ENCODE data around the gene CLCNKA. TPM values are rescaled to one million over a fixed set of nuclear protein-coding genes. Genes with fewer than 3 reads are reported as not detected.
A peak's percentile ranks its signal among the peaks of the same experiment; 100 is the strongest.

CLCNKA gene
- total and polyA plus RNA-seq, 12 donors, result 0.18 to 52.5 (median 2.1) TPM

DNA sequence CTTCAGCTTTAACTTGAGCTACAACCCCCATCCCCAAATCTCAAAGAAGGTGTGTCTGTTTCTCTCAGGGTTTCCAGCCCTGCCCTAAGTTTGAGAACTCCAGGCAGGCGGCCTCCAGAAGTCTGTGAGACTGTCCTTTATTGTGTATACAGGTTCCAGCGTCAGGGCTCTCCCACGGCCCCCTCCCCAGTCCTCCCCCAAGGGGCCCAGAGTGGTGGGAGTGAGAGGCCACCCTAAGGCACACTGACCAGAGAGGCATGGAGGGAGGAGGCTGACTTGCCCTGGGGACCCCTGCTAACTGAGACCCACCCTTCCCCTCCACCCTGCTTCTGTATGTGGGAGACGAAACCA lies 8.0 kb upstream of the CLCNKA start:
- Histone ChIP-seq H3K4me1 (replicated peaks in 1 of 2) (peaks cover 65 to 66% of the 10 kb centered on the region in 2 donors), H3K4me3 (no peak overlapping the region), H3K9me3 (replicated peaks in 1 of 3) (no peaks in the 10 kb centered on the region), H3K36me3 (replicated peaks in 1 of 2) (no peaks in the 10 kb centered on the region), H3K27me3 (no peaks in the 10 kb centered on the region), H3K27ac (peak overlapping the region; percentile 1 to 97 (median 91))
- TF ChIP-seq, protein P1, sequence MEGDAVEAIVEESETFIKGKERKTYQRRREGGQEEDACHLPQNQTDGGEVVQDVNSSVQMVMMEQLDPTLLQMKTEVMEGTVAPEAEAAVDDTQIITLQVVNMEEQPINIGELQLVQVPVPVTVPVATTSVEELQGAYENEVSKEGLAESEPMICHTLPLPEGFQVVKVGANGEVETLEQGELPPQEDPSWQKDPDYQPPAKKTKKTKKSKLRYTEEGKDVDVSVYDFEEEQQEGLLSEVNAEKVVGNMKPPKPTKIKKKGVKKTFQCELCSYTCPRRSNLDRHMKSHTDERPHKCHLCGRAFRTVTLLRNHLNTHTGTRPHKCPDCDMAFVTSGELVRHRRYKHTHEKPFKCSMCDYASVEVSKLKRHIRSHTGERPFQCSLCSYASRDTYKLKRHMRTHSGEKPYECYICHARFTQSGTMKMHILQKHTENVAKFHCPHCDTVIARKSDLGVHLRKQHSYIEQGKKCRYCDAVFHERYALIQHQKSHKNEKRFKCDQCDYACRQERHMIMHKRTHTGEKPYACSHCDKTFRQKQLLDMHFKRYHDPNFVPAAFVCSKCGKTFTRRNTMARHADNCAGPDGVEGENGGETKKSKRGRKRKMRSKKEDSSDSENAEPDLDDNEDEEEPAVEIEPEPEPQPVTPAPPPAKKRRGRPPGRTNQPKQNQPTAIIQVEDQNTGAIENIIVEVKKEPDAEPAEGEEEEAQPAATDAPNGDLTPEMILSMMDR (IDR thresholded peaks at IDR 0.05), result no peak
- no peak for TF ChIP-seq POLR2A (IDR thresholded peaks at IDR 0.05)
- no peak for DNase-seq
- intact Hi-C loops (cut with DNase I), result loop anchor here in 1 of 2 donors (5.0 to 10.0 kb wide), 2 partner anchors 43 to 171 kb away; no protein-coding TSS in a partner anchor
- 50 to 73% (median 60%) methylated on average over 3 to 4 of the region's 4 CpGs for WGBS, 4 donors

DNA sequence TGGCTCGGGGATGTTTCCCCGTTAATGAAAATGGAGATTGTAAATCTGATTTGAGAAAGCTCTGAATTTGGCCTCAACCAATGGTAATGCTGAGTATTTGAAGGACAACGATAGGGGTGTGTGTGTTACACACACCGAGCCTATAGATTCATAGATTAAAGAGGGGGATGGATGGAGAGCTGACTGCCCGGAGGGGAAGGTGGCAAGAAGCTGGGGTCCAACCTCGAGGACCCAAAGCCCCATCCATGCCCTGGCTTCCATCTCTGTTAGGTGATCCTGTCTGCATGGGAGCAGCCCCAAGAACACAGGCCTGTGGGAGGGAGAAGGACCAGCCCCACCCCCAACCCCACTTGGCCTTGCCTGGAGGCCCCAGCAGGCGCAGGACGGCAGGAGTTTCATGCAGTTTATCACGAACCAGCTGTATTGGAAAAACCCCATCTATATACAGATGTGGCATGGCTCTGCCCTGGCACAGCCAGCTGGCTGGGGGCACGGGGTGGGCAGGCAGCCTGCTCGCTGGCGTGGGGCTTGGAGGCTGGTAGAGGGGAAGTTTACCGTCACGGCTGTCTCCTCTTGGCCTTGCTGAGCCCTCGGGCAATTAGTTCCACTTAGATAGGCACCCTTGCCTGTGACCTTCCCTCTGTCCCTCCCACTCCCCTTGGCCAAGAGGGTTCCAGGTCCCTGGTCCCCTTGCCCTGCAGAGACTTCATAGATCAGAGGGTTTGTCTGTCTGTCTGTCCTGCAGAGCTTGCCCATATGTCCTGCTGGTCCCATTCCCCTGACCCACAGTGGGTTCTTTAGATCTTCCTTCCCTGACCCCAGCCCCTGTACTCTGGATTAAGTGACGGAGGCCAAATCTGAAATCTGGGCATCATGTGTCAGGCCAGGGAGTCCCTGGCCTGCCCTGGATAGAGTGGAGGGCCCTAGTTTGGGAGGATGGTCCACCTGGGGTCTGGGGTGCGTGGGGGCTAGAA lies 7.0 kb upstream of the CLCNKA start:
- Histone ChIP-seq H3K27ac (peak overlapping the region; percentile 1 to 97 (median 91)), H3K9me3 (replicated peaks in 1 of 3) (no peaks in the 10 kb centered on the region), H3K36me3 (replicated peaks in 1 of 2) (no peaks in the 10 kb centered on the region), H3K27me3 (no peaks in the 10 kb centered on the region), H3K4me3 (peak overlapping the region in 1 of 4 donors; percentile 53), H3K4me1 (replicated peaks in 1 of 2) (peaks cover 74 to 75% of the 10 kb centered on the region in 2 donors)
- TF ChIP-seq, protein P1 (IDR thresholded peaks at IDR 0.05), result no peak
- peak; percentile 0 to 34 for TF ChIP-seq POLR2A (IDR thresholded peaks at IDR 0.05)
- WGBS, 4 donors, result 51 to 67% (median 58%) methylated on average over 8 to 17 of the region's 17 CpGs
- DNase-seq, result peak; percentile 81 to 90 (median 86)
- intact Hi-C loops (cut with DNase I), result loop anchor here in 1 of 2 donors (5.0 to 10.0 kb wide), 2 partner anchors 43 to 170 kb away; no protein-coding TSS in a partner anchor

DNA sequence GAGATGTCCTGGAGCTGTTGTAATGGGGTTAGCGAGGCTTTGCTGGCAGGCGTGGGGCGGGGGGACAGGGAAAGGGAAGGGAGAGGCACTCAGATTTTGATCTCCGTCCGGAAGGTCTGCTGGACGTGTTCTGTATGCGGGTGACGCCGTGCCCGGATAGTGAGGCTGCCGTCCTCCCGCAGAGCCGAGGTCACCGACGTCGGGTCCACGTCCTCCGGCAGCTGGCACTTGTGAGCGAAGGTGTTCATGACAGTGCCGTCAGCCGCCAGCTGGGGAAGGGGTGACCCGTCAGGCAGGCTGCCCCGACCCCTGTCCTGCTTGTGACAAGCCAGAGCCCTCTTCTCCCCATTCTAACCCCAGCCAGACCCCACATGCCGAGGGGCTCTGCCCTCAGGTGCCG lies 6.3 kb upstream of the CLCNKA start:
- TF ChIP-seq POLR2A (IDR thresholded peaks at IDR 0.05), result no peak
- TF ChIP-seq, protein P1 (IDR thresholded peaks at IDR 0.05), result no peak
- Histone ChIP-seq H3K4me3 (peak overlapping the region in 1 of 4 donors; percentile 53), H3K36me3 (replicated peaks in 1 of 2) (no peaks in the 10 kb centered on the region), H3K27ac (peak overlapping the region in 4 of 5 donors; percentile 60 to 97 (median 94)), H3K9me3 (replicated peaks in 1 of 3) (no peaks in the 10 kb centered on the region), H3K4me1 (replicated peaks in 1 of 2) (peaks cover 81 to 82% of the 10 kb centered on the region in 2 donors), H3K27me3 (no peaks in the 10 kb centered on the region)
- peak in 1 of 7 donors; percentile 41 for DNase-seq
- intact Hi-C loops (cut with DNase I), result loop anchor here in 1 of 2 donors (10.0 kb wide), 1 partner anchor 169 kb away; no protein-coding TSS in a partner anchor
- WGBS, 4 donors, result 65 to 93% (median 82%) methylated on average over 3 to 25 of the region's 25 CpGs

Measured in adrenal gland (tissue), 12 donors.